SU-DHL-6 (cell line): ENCODE data around the gene SCAMP2.

Experiments
- EZH2phosphoT487 ChIP-seq: fragments of 200-600 bp; sonication (generic), shearing (Covaris generic); conservative IDR thresholded peaks from 2 replicates; pipeline ENCODE4 v1.6.1; 2018; ENCODE audit warnings: mild to moderate bottlenecking, antibody characterized with exemption, low read length, moderate library complexity, mixed read lengths
- TF ChIP-seq, protein P1 (sequence below): fragments of 200-600 bp; sonication (generic); IDR thresholded peaks from one replicate; pipeline ENCODE4 v1.5.1; 2017; ENCODE audit warnings: antibody characterized with exemption, mild to moderate bottlenecking, low read length, moderate library complexity; ENCODE audit not compliant: insufficient read depth, poor library complexity, severe bottlenecking

DNA sequence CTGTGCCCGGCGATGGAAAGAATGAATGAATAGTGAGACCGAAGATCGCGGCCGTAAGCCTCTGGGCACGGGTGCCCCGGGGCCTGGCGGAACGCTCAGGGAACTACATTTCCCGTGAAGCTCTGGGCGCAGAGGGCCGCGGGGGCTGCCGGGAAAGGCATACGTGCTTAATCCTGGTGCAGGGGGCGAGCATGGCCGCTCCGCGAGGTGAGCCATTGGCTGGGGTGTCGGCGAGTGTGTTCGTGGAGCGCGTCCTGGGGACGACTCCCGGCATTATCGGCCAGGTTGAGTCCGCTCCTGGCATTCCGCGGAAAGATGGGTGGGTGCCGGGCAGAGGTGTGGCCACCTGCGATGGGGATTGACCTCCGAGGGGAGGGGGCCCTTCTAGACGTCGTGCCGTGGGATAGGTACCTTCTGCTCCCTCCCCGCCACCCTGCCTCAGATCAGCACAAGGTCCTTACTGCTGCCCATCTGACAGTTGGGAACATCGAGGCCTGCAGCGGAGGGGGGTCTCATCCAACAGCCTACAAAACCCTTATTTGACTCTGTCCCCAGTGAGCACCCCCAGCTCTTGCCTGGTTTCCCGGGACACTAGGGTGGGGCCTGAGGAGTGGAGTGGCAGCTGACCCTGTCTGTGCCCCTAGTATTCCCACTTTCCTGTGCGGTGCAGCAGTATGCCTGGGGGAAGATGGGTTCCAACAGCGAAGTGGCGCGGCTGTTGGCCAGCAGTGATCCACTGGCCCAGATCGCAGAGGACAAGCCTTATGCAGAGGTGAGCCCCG lies 16.9 kb upstream of the SCAMP2 start, which contains the start of gene MPI:
- TF ChIP-seq, protein P1, sequence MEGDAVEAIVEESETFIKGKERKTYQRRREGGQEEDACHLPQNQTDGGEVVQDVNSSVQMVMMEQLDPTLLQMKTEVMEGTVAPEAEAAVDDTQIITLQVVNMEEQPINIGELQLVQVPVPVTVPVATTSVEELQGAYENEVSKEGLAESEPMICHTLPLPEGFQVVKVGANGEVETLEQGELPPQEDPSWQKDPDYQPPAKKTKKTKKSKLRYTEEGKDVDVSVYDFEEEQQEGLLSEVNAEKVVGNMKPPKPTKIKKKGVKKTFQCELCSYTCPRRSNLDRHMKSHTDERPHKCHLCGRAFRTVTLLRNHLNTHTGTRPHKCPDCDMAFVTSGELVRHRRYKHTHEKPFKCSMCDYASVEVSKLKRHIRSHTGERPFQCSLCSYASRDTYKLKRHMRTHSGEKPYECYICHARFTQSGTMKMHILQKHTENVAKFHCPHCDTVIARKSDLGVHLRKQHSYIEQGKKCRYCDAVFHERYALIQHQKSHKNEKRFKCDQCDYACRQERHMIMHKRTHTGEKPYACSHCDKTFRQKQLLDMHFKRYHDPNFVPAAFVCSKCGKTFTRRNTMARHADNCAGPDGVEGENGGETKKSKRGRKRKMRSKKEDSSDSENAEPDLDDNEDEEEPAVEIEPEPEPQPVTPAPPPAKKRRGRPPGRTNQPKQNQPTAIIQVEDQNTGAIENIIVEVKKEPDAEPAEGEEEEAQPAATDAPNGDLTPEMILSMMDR = no peak
- no peak for TF ChIP-seq EZH2phosphoT487
